Neutrophil (primary cell): ENCODE results near the gene CCNF.
"Not testable (repeated sequence)": the region's sequence is repeated elsewhere in the genome, so short reads cannot be mapped to it uniquely, and the experiment has no call there.

Experiments used
- H3K27ac ChIP-seq: fragments of 200-600 bp; sonication (generic); 2 replicates; pipeline ENCODE4 v1.5.1; 2016; ENCODE audit warnings: mild to moderate bottlenecking, moderate library complexity
- H3K27me3 ChIP-seq: fragments of 200-600 bp; sonication (generic); 2 replicates; pipeline ENCODE4 v1.6.0; 2016; ENCODE audit warnings: mild to moderate bottlenecking
- H3K36me3 ChIP-seq: fragments of 200-600 bp; sonication (generic); 2 replicates; pipeline ENCODE4 v1.5.1; 2017
- H3K4me1 ChIP-seq, 2 experiments: fragments of 200-600 bp in 1 of 2; sonication (generic) in 1 of 2; 1 replicate in 1 of 2; 2 replicates in 1 of 2; pipeline versions ENCODE4 v1.5.1 to v1.6.1; 2013 to 2016; ENCODE audit warnings: low read depth in 1 of 2, low read length in 1 of 2, mild to moderate bottlenecking in 1 of 2, moderate library complexity in 1 of 2; ENCODE audit not compliant: control insufficient read depth in 1 of 2, insufficient read depth in 1 of 2
- H3K4me3 ChIP-seq, 2 experiments: fragments of 200-600 bp in 1 of 2; sonication (generic) in 1 of 2; 1 replicate in 1 of 2; 2 replicates in 1 of 2; pipeline ENCODE4 v1.5.1; 2013 to 2016; ENCODE audit warnings: low read depth in 1 of 2, low read length in 1 of 2, mild to moderate bottlenecking in 1 of 2, moderate library complexity in 1 of 2
- H3K9me3 ChIP-seq: fragments of 200-600 bp; sonication (generic); 2 replicates; pipeline ENCODE4 v1.5.1; 2016
- CTCF ChIP-seq: fragments of 200-600 bp; sonication (generic); IDR thresholded peaks from 2 replicates; pipeline ENCODE4 v1.5.1; 2016; ENCODE audit warnings: antibody characterized with exemption

The CCNF gene

GRCh38 chr16:2428784-2429033 lies 538 bp upstream of the CCNF start:
- H3K4me1 ChIP-seq = peaks cover 19 to 23% of the 10 kb centered on the region in 2 experiments
- no peaks in the 10 kb centered on the region for H3K9me3 ChIP-seq
- H3K27ac ChIP-seq = peak overlapping the region; percentile 47
- no peak for TF ChIP-seq CTCF
- peaks cover 10% of the 10 kb centered on the region for H3K27me3 ChIP-seq
- peak overlapping the region; percentile 95 to 99 for H3K4me3 ChIP-seq
- H3K36me3 ChIP-seq = peaks cover 5% of the 10 kb centered on the region

DNA sequence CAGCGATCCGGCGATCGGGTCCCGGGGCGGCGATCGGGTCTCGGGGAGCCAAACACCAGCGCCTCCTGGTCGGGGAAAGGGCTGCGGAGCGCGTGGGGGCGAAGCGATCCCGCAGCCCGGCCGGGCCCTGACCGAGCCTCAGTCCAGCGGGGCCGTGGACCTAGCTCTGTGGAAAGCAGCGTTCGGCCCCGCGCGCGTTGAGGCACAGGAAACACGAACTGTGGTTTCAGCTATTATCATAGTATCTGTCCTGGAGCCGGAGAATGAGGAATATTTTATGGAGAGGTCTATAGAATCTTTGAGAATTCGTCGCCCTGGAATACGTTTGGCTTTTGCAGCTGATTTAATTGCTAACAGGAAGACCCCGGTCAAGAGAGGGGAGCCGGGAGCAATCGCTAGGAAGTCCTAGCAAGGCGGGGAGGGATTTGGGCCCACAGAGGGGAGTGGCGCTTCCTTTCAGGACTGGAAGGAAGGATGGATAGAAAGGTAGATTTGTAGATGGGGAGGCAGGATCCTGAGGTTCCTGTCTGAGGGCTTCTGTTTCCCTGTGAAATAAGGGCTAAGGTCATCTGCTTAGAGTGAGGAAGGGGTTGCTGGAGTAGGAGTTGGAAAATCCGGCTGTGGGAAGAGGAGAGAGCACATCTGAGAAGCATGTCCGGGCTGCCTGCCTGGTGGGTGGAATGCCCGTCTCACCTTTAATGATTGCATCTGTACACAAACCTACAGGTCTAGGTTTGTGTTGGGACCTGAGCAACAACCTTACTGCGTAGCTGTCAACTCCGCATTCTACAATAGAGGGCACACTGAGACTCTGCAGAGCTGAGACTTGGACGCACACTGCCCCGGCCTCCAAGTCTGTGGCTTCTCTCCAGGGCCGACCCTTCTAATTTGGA lies 770 bp downstream of the CCNF start:
- Histone ChIP-seq H3K4me3 (peak overlapping the region; percentile 95 to 99), H3K4me1 (peaks cover 19 to 23% of the 10 kb centered on the region in 2 experiments), H3K36me3 (peaks cover 5% of the 10 kb centered on the region), H3K27ac (peak overlapping the region; percentile 29), H3K27me3 (peaks cover 10% of the 10 kb centered on the region), H3K9me3 (no peaks in the 10 kb centered on the region)
- no peak for TF ChIP-seq CTCF

GRCh38 chr16:2432286-2432685 lies 3.0 kb downstream of the CCNF start:
- TF ChIP-seq CTCF = no peak

GRCh38 chr16:2432801-2433505 lies 3.7 kb downstream of the CCNF start:
- Histone ChIP-seq H3K9me3 (no peaks in the 10 kb centered on the region), H3K4me3 (no peak overlapping the region), H3K27me3 (peaks cover 10% of the 10 kb centered on the region), H3K36me3 (peaks cover 28% of the 10 kb centered on the region), H3K27ac (no peak overlapping the region), H3K4me1 (peaks cover 19 to 21% of the 10 kb centered on the region in 2 experiments)
- no peak for TF ChIP-seq CTCF

More at GRCh38 chr16:2432286-2432685, 3.0 kb downstream of the CCNF start:
- Histone ChIP-seq H3K9me3 (no peaks in the 10 kb centered on the region), H3K27ac (no peak overlapping the region), H3K27me3 (peaks cover 10% of the 10 kb centered on the region), H3K4me3 (no peak overlapping the region), H3K36me3 (peaks cover 23% of the 10 kb centered on the region), H3K4me1 (peaks cover 19 to 23% of the 10 kb centered on the region in 2 experiments)

GRCh38 chr16:2435236-2435635 lies 6.0 kb downstream of the CCNF start:
- not testable (repeated sequence) for H3K4me3 ChIP-seq, H3K9me3 ChIP-seq, H3K27me3 ChIP-seq, H3K4me1 ChIP-seq, H3K27ac ChIP-seq
- peaks cover 44% of the 10 kb centered on the region for H3K36me3 ChIP-seq

DNA sequence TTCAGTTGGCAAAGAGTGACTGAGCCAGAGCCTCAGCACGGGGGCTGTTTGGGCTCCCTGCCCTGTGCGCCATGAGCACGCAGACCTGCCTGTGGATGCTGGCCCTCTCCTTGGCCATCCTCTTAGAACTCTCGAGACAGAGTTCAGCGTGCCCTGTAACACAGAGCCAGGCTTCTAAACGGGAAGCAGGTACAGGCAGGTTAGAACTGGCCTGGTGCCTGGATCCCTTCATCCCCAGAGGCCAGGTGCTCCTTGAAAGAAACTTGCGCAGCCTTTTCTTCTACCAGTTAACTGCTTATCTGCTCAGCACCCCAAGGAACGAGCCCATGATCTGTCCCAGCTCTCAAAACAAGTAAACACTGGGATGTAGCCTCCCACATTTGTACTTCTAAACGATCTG lies 6.9 kb downstream of the CCNF start:
- Histone ChIP-seq H3K27me3 (no peaks in the 10 kb centered on the region), H3K36me3 (peaks cover 52% of the 10 kb centered on the region), H3K9me3 (no peaks in the 10 kb centered on the region), H3K27ac (no peak overlapping the region), H3K4me1 (no peaks in the 10 kb centered on the region), H3K4me3 (no peak overlapping the region)
- TF ChIP-seq CTCF = no peak
